A673 (cell line): ENCODE data around the gene BAK1.
"Not testable (repeated sequence)": the region's sequence is repeated elsewhere in the genome, so short reads cannot be mapped to it uniquely, and the experiment has no call there.

Experiments used
- EZH2 ChIP-seq: fragments of 200-600 bp; sonication (generic); IDR thresholded peaks from 2 replicates; pipeline ENCODE4 v1.6.1; 2017; ENCODE audit warnings: borderline replicate concordance, low read depth, mild to moderate bottlenecking, mixed read lengths, antibody characterized with exemption, low read length; ENCODE audit not compliant: poor library complexity, severe bottlenecking
- TF ChIP-seq, protein P1 (sequence below): fragments of 300-800, 200-600 bp; sonication (generic); conservative IDR thresholded peaks from 2 replicates; pipeline ENCODE4 v1.5.1; 2017; ENCODE audit warnings: low read depth, mild to moderate bottlenecking, antibody characterized with exemption, low read length, moderate library complexity, mixed read lengths

DNA sequence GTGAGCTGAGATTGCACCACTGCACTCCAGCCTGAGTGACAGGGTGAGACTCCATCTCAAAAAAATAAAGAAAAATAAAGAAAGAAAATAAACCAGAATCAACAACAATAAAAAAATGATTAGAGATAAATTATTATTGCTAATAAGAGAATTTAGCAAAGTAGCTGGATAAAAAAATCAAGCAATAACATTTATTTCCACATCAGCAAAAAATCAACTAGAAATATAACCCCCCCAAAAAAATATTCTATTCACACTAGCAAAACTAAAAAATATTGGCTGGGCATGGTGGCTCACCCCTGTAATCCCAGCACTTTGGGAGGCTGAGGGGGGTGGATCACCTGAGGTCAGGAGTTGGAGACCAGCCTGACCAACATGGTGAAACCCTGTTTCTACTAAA, 49.5 kb downstream of the BAK1 start:
- TF ChIP-seq, protein P1, sequence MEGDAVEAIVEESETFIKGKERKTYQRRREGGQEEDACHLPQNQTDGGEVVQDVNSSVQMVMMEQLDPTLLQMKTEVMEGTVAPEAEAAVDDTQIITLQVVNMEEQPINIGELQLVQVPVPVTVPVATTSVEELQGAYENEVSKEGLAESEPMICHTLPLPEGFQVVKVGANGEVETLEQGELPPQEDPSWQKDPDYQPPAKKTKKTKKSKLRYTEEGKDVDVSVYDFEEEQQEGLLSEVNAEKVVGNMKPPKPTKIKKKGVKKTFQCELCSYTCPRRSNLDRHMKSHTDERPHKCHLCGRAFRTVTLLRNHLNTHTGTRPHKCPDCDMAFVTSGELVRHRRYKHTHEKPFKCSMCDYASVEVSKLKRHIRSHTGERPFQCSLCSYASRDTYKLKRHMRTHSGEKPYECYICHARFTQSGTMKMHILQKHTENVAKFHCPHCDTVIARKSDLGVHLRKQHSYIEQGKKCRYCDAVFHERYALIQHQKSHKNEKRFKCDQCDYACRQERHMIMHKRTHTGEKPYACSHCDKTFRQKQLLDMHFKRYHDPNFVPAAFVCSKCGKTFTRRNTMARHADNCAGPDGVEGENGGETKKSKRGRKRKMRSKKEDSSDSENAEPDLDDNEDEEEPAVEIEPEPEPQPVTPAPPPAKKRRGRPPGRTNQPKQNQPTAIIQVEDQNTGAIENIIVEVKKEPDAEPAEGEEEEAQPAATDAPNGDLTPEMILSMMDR, result not testable (repeated sequence)
- TF ChIP-seq EZH2, result not testable (repeated sequence)
